Adipose tissue (tissue), 3 donors: ENCODE data around the gene FAM151A. TPM values are rescaled to one million over a fixed set of nuclear protein-coding genes. Genes with fewer than 3 reads are reported as not detected.

Experiments used
- H3K27ac ChIP-seq: one replicate; pipeline ENCODE4 v1.5.1; 2013; ENCODE audit warnings: low read depth, low read length
- WGBS, 3 donors: extraction: QIAGEN DNeasy Blood & Tissue Kit; methylation state at CpG; one replicate each; pipeline ENCODE4 v1.1.7; 2013; 5-methylcytosine and 5-hydroxymethylcytosine counted together
- polyA plus RNA-seq, 3 donors: library from polyadenylated mRNA; stranded (reverse); fragments of 200-250 nt; gene quantifications; one replicate each; pipeline ENCODE4 v1.2.3, GENCODE V29; 2013
- donor health status: healthy with polysubstance abuse.
- donor health status: Bipolar disorder and iron deficiency.
- donor health status: healthy.

FAM151A gene
- polyA plus RNA-seq, 3 donors: 0.22 to 0.85 (median 0.46) TPM

- 51 to 72% (median 65%) methylated on average over 2 of the region's 2 CpGs for WGBS, 3 donors
- no peak overlapping the region for H3K27ac ChIP-seq
Observed at GRCh38 chr1:54588377-54588776, 34.9 kb downstream of the FAM151A start.

- H3K27ac ChIP-seq: no peak overlapping the region
- 90 to 91% (median 91%) methylated on average over 15 of the region's 15 CpGs for WGBS, 3 donors
Observed at GRCh38 chr1:54585181-54586066, 37.9 kb downstream of the FAM151A start.

GRCh38 chr1:54584575-54584974, 38.8 kb downstream of the FAM151A start:
- H3K27ac ChIP-seq: no peak overlapping the region
- 94 to 98% (median 96%) methylated on average over 17 of the region's 17 CpGs for WGBS, 3 donors

GRCh38 chr1:54583871-54584270, 39.5 kb downstream of the FAM151A start:
- H3K27ac ChIP-seq: no peak overlapping the region
- WGBS, 3 donors: 60 to 93% (median 77%) methylated on average over 2 of the region's 2 CpGs

- WGBS, 3 donors: 87 to 91% (median 91%) methylated on average over 3 of the region's 3 CpGs
- no peak overlapping the region for H3K27ac ChIP-seq
Observed at GRCh38 chr1:54583307-54583686, 40.0 kb downstream of the FAM151A start.

GRCh38 chr1:54582566-54583306, 40.6 kb downstream of the FAM151A start:
- no peak overlapping the region for H3K27ac ChIP-seq
- 85 to 90% (median 87%) methylated on average over 19 of the region's 19 CpGs for WGBS, 3 donors

- H3K27ac ChIP-seq: no peak overlapping the region
- WGBS, 3 donors: 39 to 78% (median 59%) methylated on average over 5 of the region's 5 CpGs
Observed at GRCh38 chr1:54581621-54582035, 41.7 kb downstream of the FAM151A start.

GRCh38 chr1:54580856-54581550, 42.3 kb downstream of the FAM151A start:
- WGBS, 3 donors: 72 to 90% (median 76%) methylated on average over 11 of the region's 11 CpGs
- no peak overlapping the region for H3K27ac ChIP-seq

- H3K27ac ChIP-seq: no peak overlapping the region
- WGBS, 3 donors: 61 to 85% (median 83%) methylated on average over 4 of the region's 4 CpGs
Observed at GRCh38 chr1:54579337-54579781, 44.0 kb downstream of the FAM151A start.

- no peak overlapping the region for H3K27ac ChIP-seq
- 20 to 52% (median 52%) methylated on average over 6 of the region's 6 CpGs for WGBS, 3 donors
Observed at GRCh38 chr1:54577612-54578011, 45.7 kb downstream of the FAM151A start.

GRCh38 chr1:54575605-54576290, 47.6 kb downstream of the FAM151A start:
- H3K27ac ChIP-seq: no peak overlapping the region
- 90 to 95% (median 92%) methylated on average over 8 of the region's 8 CpGs for WGBS, 3 donors

GRCh38 chr1:54575161-54575560, 48.2 kb downstream of the FAM151A start:
- 96 to 100% (median 96%) methylated on average over 3 of the region's 3 CpGs for WGBS, 3 donors
- H3K27ac ChIP-seq: no peak overlapping the region

- no peak overlapping the region for H3K27ac ChIP-seq
Observed at GRCh38 chr1:54574158-54574778, 49.1 kb downstream of the FAM151A start.

GRCh38 chr1:54572542-54572850, 50.8 kb downstream of the FAM151A start:
- 52 to 80% (median 58%) methylated on average over 3 of the region's 3 CpGs for WGBS, 3 donors
- no peak overlapping the region for H3K27ac ChIP-seq

More at GRCh38 chr1:54574158-54574778, 49.1 kb downstream of the FAM151A start:
- WGBS, 3 donors: 90 to 94% (median 93%) methylated on average over 12 of the region's 12 CpGs

GRCh38 chr1:54571803-54572541, 51.4 kb downstream of the FAM151A start:
- no peak overlapping the region for H3K27ac ChIP-seq
- 38 to 68% (median 65%) methylated on average over 8 of the region's 8 CpGs for WGBS, 3 donors

GRCh38 chr1:54571326-54571725, 52.0 kb downstream of the FAM151A start:
- no peak overlapping the region for H3K27ac ChIP-seq
- WGBS, 3 donors: 85 to 94% (median 86%) methylated on average over 3 of the region's 3 CpGs

GRCh38 chr1:54570161-54570560, 53.2 kb downstream of the FAM151A start:
- H3K27ac ChIP-seq: no peak overlapping the region
- 94 to 97% (median 97%) methylated on average over 5 of the region's 5 CpGs for WGBS, 3 donors
